ENCODE results near the gene SYNE2. TPM values are rescaled to one million over a fixed set of nuclear protein-coding genes. Genes with fewer than 3 reads are reported as not detected.

The SYNE2 gene
- total RNA-seq, 1 donor: 10.1 TPM

DNA sequence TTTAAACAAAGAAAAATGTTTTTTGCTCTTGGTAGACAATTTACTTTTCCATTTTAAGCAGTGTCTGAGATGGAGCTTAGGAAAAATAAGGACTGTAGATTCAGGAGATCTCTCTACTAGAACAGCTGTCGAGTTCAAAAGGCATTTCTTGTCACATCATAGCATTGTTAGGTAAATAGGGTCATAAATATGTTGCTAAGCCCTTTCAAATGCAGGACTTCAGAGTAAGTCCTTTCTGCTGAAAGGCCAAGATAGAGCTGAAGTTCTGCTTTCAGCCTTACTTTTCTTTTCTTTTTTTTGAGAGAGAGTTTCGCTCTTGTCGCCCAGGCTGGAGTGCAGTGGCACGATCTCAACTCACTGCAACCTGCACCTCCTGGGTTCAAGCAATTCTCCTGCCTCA is 98.2 kb downstream of the SYNE2 start:
- H3K4me3 ChIP-seq (ENCODE audit: insufficient read depth, low read length): no peak overlapping the region
- H3K27ac ChIP-seq (ENCODE audit: low read depth, low read length): no peak overlapping the region
- TF ChIP-seq, protein P1, sequence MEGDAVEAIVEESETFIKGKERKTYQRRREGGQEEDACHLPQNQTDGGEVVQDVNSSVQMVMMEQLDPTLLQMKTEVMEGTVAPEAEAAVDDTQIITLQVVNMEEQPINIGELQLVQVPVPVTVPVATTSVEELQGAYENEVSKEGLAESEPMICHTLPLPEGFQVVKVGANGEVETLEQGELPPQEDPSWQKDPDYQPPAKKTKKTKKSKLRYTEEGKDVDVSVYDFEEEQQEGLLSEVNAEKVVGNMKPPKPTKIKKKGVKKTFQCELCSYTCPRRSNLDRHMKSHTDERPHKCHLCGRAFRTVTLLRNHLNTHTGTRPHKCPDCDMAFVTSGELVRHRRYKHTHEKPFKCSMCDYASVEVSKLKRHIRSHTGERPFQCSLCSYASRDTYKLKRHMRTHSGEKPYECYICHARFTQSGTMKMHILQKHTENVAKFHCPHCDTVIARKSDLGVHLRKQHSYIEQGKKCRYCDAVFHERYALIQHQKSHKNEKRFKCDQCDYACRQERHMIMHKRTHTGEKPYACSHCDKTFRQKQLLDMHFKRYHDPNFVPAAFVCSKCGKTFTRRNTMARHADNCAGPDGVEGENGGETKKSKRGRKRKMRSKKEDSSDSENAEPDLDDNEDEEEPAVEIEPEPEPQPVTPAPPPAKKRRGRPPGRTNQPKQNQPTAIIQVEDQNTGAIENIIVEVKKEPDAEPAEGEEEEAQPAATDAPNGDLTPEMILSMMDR (IDR thresholded peaks at IDR 0.05; ENCODE audit: extremely low read depth, low read depth, low read length): no peak
- no peaks in the 10 kb centered on the region for H4K20me1 ChIP-seq (ENCODE audit: insufficient read depth, low read length)
- no peaks in the 10 kb centered on the region for H3K4me1 ChIP-seq (ENCODE audit: insufficient read depth, low read length)
- no peaks in the 10 kb centered on the region for H3K79me2 ChIP-seq (ENCODE audit: insufficient read depth, low read length)
- no peaks in the 10 kb centered on the region for H3K27me3 ChIP-seq (ENCODE audit: insufficient read depth, low read length)
- no peak overlapping the region for H3K4me2 ChIP-seq (ENCODE audit: insufficient read depth, low read length)
- H3K36me3 ChIP-seq (ENCODE audit: insufficient read depth, low read length): no peaks in the 10 kb centered on the region
- no peak for DNase-seq (ENCODE audit: insufficient read length, low spot score, missing footprints)
- no peaks in the 10 kb centered on the region for H3K9me3 ChIP-seq (ENCODE audit: low read depth, low read length)
- no peak overlapping the region for H2AFZ ChIP-seq (ENCODE audit: low read length)

DNA sequence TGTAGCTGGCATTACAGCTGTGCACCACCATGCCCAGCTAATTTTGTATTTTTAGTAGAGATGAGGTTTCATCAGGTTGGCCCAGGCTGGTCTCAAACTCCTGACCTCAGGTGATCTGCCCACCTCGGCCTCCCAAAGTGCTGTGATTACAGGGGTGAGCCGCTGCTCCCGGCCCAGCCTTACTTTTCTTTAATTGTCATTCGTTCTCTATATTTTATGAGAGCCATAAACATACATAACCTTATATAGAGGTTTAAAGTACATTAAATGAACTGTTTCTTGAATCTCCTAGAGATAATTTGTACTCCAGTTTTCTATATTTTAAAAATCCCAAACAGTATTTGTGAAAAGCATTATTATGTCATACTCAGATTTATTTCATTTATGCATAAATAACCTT is 98.6 kb downstream of the SYNE2 start:
- Histone ChIP-seq H3K36me3 (ENCODE audit: insufficient read depth, low read length) (no peaks in the 10 kb centered on the region), H2AFZ (ENCODE audit: low read length) (no peak overlapping the region), H4K20me1 (ENCODE audit: insufficient read depth, low read length) (no peaks in the 10 kb centered on the region), H3K4me1 (ENCODE audit: insufficient read depth, low read length) (no peaks in the 10 kb centered on the region), H3K4me3 (ENCODE audit: insufficient read depth, low read length) (no peak overlapping the region), H3K79me2 (ENCODE audit: insufficient read depth, low read length) (no peaks in the 10 kb centered on the region), H3K4me2 (ENCODE audit: insufficient read depth, low read length) (no peak overlapping the region), H3K9me3 (ENCODE audit: low read depth, low read length) (no peaks in the 10 kb centered on the region), H3K27ac (ENCODE audit: low read depth, low read length) (no peak overlapping the region), H3K27me3 (ENCODE audit: insufficient read depth, low read length) (no peaks in the 10 kb centered on the region)
- DNase-seq (ENCODE audit: insufficient read length, low spot score, missing footprints): no peak
- TF ChIP-seq, protein P1 (IDR thresholded peaks at IDR 0.05; ENCODE audit: extremely low read depth, low read depth, low read length): no peak

DNA sequence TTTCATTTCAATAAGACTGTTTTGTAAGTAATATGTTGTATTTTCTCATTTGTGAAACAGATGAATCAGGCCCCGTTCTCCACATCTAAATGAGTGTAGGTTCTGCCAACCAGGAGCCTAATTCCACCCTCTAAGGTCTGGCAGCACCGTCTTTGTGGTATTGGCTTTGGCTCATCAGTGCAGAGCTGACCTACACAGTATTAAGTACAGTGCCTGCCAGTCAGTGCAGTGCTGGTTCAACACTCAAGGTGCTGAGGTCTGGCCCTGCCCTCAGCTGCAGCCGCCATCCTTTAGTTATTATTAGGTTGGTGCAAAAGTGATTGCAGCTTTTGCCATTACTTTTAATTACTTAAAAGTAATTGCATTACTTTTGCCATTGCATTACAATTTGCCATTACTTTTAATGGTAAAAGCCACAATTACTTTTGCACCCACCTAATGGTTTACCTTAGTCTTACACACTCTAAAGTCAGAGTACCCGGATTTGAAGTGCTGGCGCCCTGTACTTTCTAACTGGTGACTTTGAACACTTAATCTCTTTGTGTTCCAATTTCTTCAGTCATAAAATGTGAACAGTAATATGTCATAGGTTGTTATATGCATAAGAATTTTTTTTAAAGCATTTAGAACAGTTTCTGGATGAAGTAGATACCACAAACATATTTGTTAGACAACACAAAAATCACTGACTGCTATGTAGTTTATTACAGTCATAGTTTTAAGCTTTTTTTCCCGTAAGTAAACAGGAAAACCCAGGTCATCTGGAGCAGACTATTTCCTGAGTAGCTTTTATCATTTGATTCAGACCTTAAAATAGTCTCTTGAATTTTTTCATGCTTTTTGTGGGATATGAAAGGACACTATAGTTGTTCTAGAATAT is 99.5 kb downstream of the SYNE2 start:
- H3K27ac ChIP-seq (ENCODE audit: low read depth, low read length): no peak overlapping the region
- TF ChIP-seq, protein P1 (IDR thresholded peaks at IDR 0.05; ENCODE audit: extremely low read depth, low read depth, low read length): no peak
- no peaks in the 10 kb centered on the region for H3K4me1 ChIP-seq (ENCODE audit: insufficient read depth, low read length)
- H3K27me3 ChIP-seq (ENCODE audit: insufficient read depth, low read length): no peaks in the 10 kb centered on the region
- no peaks in the 10 kb centered on the region for H3K9me3 ChIP-seq (ENCODE audit: low read depth, low read length)
- no peak for DNase-seq (ENCODE audit: insufficient read length, low spot score, missing footprints)
- H3K79me2 ChIP-seq (ENCODE audit: insufficient read depth, low read length): no peaks in the 10 kb centered on the region
- no peak overlapping the region for H2AFZ ChIP-seq (ENCODE audit: low read length)
- H3K4me3 ChIP-seq (ENCODE audit: insufficient read depth, low read length): no peak overlapping the region
- H3K4me2 ChIP-seq (ENCODE audit: insufficient read depth, low read length): no peak overlapping the region
- H3K36me3 ChIP-seq (ENCODE audit: insufficient read depth, low read length): no peaks in the 10 kb centered on the region
- H4K20me1 ChIP-seq (ENCODE audit: insufficient read depth, low read length): no peaks in the 10 kb centered on the region

DNA sequence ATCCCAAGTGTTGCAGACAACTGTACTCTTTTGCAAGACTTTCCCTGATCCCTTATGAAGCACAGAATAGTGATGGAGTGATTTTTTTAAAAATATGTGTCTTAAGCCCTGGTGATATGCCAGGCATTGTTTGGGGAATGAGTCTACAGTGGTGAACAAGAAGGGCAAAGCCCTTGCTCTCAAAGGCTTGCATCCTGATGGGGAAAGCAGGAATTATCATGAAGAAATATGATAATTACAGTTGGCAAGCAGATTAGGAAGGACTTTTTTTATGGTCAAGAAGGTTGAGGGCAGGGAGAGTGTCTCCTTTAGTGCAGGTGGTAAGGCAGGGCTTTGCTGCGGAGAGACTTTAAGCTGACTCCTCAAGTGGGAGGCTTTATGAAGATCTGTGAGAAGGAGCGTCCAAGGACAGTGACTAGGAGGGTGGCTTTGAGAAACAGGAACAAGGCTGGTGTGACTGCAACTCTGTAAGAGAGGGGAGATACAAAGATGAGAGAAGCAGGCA is 100.2 kb downstream of the SYNE2 start:
- TF ChIP-seq, protein P1 (IDR thresholded peaks at IDR 0.05; ENCODE audit: extremely low read depth, low read depth, low read length): no peak
- no peak overlapping the region for H3K27ac ChIP-seq (ENCODE audit: low read depth, low read length)
- no peak for DNase-seq (ENCODE audit: insufficient read length, low spot score, missing footprints)
- H2AFZ ChIP-seq (ENCODE audit: low read length): no peak overlapping the region
- H3K36me3 ChIP-seq (ENCODE audit: insufficient read depth, low read length): no peaks in the 10 kb centered on the region
- no peaks in the 10 kb centered on the region for H3K27me3 ChIP-seq (ENCODE audit: insufficient read depth, low read length)
- H3K79me2 ChIP-seq (ENCODE audit: insufficient read depth, low read length): no peaks in the 10 kb centered on the region
- no peak overlapping the region for H3K4me3 ChIP-seq (ENCODE audit: insufficient read depth, low read length)
- no peak overlapping the region for H3K4me2 ChIP-seq (ENCODE audit: insufficient read depth, low read length)
- H3K9me3 ChIP-seq (ENCODE audit: low read depth, low read length): no peaks in the 10 kb centered on the region
- H4K20me1 ChIP-seq (ENCODE audit: insufficient read depth, low read length): no peaks in the 10 kb centered on the region
- H3K4me1 ChIP-seq (ENCODE audit: insufficient read depth, low read length): no peaks in the 10 kb centered on the region
